GM21447 (cell line): Measurements from ENCODE around the gene PACS1.
A peak's percentile ranks its signal among the peaks of the same experiment; 100 is the strongest.

Experiments
- ATAC-seq: cut with Tn5 transposase; IDR thresholded peaks from one replicate; pipeline ENCODE4 v1.9.1; 2021; ENCODE audit not compliant: unreplicated experiment

PACS1 gene

DNA sequence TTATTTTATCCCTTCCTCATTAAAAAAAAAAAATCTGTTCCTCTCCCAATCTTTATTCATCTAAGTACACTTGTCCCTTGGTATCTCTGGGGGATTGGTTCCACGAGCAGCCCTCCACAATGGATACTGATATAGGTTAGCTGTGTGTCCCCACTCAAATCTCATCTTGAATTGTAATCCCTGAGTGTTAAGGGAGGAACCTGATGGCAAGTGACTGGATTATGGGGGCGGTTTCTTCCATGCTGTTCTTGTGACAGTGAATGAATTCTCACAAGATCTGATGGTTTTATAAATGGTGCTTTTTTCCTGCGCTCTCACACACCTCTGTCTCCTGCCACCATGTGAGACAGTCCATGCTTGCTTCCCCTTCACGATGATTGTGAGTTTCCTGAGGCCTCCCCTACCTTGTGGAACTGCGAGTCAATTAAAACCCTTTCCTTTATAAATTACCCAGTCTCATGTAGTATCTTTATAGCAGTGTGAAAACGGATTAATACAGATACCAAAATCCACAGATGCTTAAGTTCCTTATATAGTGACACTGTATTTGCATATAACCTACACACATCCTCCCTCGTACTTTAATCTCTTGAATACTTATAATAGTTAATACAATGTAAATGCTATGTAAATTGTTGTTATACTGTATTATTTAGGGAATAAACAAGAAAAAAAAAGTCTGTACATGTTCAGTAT is 62.0 kb downstream of the PACS1 start:
- no peak for ATAC-seq

- ATAC-seq = no peak
Observed at GRCh38 chr11:66133216-66133775, 63.2 kb downstream of the PACS1 start.

DNA sequence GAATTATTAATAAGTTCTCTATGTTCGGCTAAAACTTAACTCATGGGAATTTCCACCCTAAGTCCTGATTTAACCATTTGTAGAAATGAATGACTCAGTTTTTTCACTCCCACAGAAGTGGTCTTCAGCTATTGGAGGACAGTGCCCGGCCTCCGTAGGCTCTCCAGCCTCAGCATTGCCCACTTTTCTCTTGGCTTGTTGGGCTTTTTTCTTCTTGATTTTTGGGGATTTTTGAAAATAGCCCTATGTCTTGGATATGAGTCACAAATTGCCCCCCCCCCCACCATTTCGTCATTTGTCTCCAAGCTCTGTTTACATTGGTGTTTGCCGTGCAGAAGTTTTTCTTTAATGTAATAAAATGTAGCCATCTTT is 66.7 kb downstream of the PACS1 start:
- no peak for ATAC-seq

- no peak for ATAC-seq
Observed at GRCh38 chr11:66139817-66140404, 69.8 kb downstream of the PACS1 start.

DNA sequence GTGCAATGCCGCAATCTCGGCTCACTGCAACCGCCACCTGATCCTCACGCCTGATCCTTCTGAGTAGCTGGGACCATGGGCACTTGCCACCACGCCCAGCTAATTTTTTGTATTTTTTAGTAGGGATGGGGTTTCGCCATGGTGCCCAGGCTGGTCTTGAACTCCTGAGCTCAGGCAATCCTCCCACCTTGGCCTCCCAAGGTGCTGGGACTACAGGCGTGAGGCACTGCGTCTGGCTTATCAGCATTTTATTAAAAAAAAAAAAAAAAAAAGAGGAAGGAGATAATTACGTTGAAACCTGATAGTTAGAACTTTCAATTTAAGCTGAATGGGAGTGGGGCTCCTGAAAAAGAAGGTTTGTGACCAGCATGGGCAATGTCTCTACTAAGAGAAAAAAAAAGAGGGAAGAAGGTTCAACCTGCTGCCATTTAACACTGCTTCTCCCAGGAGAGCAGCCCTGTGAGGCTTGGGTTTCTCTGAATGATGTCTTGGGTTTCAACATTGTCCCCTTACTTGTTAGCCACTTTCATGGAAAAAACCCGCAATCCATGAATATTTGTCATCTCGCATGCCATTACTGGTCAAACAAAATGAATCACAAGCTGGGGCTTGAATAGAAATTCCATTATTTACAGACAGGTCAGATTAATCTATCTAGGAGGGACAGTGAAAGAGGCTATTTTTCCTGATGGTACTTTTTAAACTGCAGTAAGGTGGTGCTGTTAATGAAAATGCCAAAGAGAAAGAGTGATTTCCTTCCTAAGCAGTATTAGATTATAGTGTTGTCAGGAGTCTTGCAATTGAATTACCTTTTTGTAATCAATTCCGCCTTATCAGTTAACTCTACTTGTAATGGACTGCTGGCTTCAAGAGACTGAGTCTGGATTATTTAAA is 72.5 kb downstream of the PACS1 start:
- ATAC-seq = no peak

DNA sequence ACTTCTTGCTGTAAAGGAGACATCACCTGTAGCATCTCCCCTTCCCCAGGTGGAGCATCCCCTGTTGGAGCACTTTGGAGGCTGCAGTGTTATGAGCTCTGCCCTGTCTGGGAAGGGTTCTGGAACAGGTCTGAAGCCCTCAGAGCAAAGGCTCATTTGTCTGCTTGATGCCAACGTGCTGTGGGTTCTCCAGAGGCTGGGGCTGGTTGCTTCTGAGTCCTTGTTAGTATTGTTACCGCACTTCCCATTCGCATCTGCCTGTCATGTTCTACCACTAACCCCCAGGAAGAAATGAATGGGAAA is 73.1 kb downstream of the PACS1 start:
- ATAC-seq = no peak

GRCh38 chr11:66143996-66144678 is 74.1 kb downstream of the PACS1 start:
- no peak for ATAC-seq

DNA sequence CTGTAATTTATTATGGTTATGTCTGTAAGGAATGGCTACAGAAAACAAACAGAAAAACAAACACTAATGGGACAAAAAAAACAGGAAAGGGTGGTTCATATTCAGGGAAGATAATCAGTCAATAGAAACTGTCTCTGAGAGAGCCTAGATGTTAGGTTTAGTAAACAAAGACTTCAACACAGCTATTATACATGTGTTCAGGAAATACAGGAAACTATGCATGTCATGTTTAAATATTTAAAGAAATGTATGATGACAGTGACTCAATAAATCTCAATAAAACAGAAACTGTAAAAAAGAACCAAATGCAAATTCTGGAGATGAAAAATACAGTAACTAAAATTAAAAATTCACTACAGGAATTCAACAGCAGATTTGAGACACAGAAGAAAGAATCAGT is 76.0 kb downstream of the PACS1 start:
- no peak for ATAC-seq

GRCh38 chr11:66146940-66147339 is 76.9 kb downstream of the PACS1 start:
- ATAC-seq = no peak

DNA sequence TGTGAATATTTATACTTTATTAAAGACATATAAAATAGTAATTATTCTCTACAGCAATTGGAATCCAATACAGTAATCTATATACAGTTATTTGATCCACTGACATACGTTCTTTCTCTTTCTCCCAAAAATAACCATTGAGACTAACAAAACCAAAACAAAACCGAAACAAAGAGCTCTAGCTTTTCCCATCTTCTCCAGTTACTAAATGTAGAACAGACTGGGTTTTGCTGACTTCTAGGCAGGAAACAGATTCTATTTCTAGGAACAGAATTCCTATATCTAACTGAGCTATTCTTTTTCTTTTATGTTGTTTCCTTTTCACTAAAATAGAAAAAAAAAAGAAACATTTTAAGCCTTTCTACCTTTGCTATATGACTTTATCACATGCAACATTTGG is 80.1 kb downstream of the PACS1 start:
- ATAC-seq = no peak

- no peak for ATAC-seq
Observed at GRCh38 chr11:66150725-66151124, 80.7 kb downstream of the PACS1 start.

GRCh38 chr11:66151273-66151672 is 81.2 kb downstream of the PACS1 start:
- no peak for ATAC-seq

DNA sequence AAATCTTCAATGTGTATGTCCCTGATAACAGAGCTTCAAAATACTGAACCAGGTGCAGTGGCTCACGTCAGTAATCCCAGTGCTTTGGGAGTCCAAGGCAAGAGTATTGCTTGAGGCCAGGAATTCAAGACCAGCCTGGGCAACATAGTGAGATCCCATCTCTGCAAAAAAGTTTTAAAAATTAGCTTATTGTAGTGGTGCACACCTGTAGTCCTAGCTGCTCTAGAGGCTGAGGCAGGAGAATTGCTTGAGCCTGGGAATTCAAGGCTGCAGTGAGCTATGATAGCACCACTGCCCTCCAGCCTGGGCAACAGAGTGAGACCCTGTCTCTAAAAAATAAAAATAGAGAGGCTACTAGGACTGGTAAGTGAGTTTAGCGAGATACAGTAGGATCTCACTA is 84.0 kb downstream of the PACS1 start:
- no peak for ATAC-seq

GRCh38 chr11:66155387-66156073 is 85.5 kb downstream of the PACS1 start:
- no peak for ATAC-seq

GRCh38 chr11:66157182-66157864 is 87.3 kb downstream of the PACS1 start:
- peak; percentile 51 for ATAC-seq

GRCh38 chr11:66158156-66158555 is 88.1 kb downstream of the PACS1 start:
- ATAC-seq = no peak

- ATAC-seq = no peak
Observed at GRCh38 chr11:66159324-66159984, 89.4 kb downstream of the PACS1 start.

GRCh38 chr11:66160709-66161108 is 90.6 kb downstream of the PACS1 start:
- ATAC-seq = no peak

- ATAC-seq = no peak
Observed at GRCh38 chr11:66168289-66168688, 98.2 kb downstream of the PACS1 start.

GRCh38 chr11:66172146-66172545 is 102.1 kb downstream of the PACS1 start:
- no peak for ATAC-seq
